Measurements from ENCODE around the gene HECA.
"Not testable (repeated sequence)": the region's sequence is repeated elsewhere in the genome, so short reads cannot be mapped to it uniquely, and the experiment has no call there.

The HECA gene

DNA sequence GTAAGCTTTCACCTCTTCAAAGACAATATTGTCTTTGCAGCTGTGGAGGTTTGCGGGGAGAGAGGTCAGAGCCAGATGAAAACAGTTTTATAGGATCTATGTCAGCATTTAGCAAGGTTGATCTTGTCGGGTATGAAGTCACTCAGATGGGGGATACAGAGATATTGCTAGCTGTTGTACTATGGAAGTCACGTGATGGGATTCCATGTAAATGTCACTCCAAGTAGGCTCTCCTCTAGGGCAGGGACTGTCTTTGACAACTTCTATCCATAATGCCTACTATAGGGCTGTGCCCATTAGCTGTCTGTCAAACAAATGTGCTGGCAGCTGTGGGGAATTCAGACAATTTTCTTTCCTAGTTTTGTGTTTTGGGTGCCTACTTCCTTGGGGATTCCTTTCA is 54.8 kb downstream of the HECA start:
- DNase-seq (ENCODE audit: low read depth) = no peak
- TF ChIP-seq, protein P1, sequence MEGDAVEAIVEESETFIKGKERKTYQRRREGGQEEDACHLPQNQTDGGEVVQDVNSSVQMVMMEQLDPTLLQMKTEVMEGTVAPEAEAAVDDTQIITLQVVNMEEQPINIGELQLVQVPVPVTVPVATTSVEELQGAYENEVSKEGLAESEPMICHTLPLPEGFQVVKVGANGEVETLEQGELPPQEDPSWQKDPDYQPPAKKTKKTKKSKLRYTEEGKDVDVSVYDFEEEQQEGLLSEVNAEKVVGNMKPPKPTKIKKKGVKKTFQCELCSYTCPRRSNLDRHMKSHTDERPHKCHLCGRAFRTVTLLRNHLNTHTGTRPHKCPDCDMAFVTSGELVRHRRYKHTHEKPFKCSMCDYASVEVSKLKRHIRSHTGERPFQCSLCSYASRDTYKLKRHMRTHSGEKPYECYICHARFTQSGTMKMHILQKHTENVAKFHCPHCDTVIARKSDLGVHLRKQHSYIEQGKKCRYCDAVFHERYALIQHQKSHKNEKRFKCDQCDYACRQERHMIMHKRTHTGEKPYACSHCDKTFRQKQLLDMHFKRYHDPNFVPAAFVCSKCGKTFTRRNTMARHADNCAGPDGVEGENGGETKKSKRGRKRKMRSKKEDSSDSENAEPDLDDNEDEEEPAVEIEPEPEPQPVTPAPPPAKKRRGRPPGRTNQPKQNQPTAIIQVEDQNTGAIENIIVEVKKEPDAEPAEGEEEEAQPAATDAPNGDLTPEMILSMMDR (conservative IDR thresholded peaks at IDR 0.05; ENCODE audit: control insufficient read depth, insufficient read depth, low read depth, low read length) = no peak
- H3K4me3 ChIP-seq (ENCODE audit: control insufficient read depth, low read depth, low read length) = no peak overlapping the region

DNA sequence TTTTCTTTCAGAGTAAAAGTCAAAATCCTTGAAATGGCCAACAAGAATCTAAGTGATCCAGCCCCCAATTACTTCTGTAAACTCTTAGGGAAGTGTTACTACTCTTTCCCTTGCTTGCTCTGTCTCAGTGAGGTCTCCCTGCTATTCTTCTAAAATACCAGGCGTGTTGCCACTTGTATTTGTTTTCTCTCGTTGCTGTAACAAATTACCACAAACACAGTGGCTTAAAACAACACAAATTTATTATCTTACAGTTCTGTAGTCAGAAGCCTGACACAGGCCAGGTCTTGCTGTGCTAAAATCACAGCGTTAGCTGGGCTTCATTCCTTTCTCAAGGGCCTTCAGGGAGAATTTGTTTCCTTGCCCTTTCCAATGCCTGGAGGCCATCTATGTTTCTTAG is 59.9 kb downstream of the HECA start:
- no peak overlapping the region for H3K4me3 ChIP-seq (ENCODE audit: control insufficient read depth, low read depth, low read length)
- TF ChIP-seq, protein P1 (conservative IDR thresholded peaks at IDR 0.05; ENCODE audit: control insufficient read depth, insufficient read depth, low read depth, low read length) = no peak
- DNase-seq (ENCODE audit: low read depth) = no peak

DNA sequence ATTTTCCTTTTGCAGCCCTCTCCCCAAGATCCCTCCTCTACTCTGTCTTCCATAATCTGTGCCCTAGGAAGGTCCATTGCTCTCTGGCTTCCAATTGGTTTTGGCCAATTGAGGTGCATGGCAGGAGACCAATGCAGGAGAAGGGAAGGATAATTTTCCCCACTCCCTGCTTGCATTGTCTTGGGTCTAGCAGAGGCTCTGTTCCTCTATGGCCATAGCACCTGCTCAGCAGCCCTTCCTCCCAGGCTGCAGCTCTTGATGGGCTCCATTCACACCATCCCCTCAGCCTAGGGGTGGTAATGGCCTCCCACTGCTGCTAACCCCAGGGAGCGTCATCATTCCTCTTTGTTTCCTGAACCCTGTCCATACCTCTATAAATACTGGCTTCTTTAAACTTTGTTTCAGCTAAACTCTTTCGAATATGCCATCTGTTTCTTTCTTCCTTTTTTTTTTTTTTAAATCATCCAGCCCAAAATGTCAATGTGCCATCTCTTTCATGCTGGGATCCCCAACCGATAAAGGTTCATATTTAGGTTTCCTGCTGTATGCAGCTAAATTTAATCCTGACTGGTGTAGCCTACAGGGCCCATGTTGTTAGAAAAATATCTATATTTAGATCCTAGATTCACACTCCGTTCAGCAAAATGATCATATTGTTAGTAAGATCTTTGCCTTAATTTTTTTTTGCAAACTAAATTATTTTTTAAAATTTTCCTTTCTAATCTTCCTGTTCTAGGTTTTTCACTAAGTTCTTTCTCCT is 63.8 kb downstream of the HECA start:
- DNase-seq (ENCODE audit: low read depth) = no peak
- no peak overlapping the region for H3K4me3 ChIP-seq (ENCODE audit: control insufficient read depth, low read depth, low read length)
- TF ChIP-seq, protein P1 (conservative IDR thresholded peaks at IDR 0.05; ENCODE audit: control insufficient read depth, insufficient read depth, low read depth, low read length) = no peak

DNA sequence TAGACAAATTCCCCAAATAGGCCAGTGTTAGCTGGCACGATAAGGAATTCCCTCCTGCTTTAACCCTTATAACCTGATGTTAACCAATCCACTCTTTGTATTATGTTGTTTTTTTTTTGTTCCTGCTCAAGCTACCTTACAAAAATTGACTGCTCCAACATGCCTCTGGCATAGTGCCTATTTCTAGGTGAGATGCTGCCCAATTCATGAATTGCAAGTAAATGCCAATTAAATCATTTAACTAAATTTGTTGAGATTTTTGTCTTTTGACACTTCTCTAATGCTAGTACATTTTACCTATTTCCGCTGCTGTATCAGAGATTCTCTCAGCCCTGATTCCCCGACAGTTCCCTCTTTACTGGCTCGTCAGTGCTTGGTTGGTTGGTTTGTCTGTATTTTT is 66.5 kb downstream of the HECA start:
- H3K4me3 ChIP-seq (ENCODE audit: control insufficient read depth, low read depth, low read length) = no peak overlapping the region
- TF ChIP-seq, protein P1 (conservative IDR thresholded peaks at IDR 0.05; ENCODE audit: control insufficient read depth, insufficient read depth, low read depth, low read length) = no peak
- no peak for DNase-seq (ENCODE audit: low read depth)

DNA sequence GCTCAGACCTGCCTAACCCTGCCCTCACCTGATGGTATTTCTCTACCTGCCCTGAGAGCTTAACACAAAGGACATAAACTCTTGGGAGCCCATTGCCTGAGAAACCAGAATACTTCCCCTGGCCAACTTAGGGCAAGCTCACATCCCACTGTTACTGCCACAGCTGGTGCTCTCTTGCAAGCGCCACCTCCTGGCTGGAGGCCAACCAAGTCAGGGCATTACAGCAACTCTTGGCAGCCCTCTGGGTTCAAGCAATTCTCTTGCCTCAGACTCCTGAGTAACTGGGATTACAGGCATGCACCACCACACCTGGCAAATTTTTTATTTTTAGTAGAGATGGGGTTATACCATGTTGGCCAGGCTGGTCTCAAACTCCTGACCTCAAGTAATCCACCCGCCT is 70.1 kb downstream of the HECA start:
- no peak for DNase-seq (ENCODE audit: low read depth)
- no peak overlapping the region for H3K4me3 ChIP-seq (ENCODE audit: control insufficient read depth, low read depth, low read length)
- TF ChIP-seq, protein P1 (conservative IDR thresholded peaks at IDR 0.05; ENCODE audit: control insufficient read depth, insufficient read depth, low read depth, low read length) = no peak

DNA sequence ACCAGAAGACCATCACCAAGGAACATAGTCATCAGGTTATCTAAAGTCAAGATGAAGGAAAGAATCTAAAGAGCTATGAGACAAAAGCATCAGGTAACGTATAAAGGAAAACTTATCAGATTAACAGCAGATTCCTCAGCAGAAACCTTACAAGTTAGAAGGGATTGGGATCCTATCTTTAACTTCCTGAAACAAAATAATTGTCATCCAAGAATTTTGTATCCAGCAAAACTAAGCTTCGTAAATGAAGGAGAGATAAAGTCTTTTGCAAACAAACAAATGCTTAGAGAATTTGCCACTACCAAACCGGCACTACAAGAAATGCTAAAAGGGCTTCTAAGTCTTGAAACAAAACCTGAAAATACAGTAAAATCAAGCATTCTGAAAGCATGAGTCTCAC is 71.0 kb downstream of the HECA start:
- H3K4me3 ChIP-seq (ENCODE audit: control insufficient read depth, low read depth, low read length) = no peak overlapping the region
- DNase-seq (ENCODE audit: low read depth) = no peak
- TF ChIP-seq, protein P1 (conservative IDR thresholded peaks at IDR 0.05; ENCODE audit: control insufficient read depth, insufficient read depth, low read depth, low read length) = no peak

- not testable (repeated sequence) for H3K4me3 ChIP-seq (ENCODE audit: control insufficient read depth, low read depth, low read length); DNase-seq (ENCODE audit: low read depth)
These were observed 75.9 kb downstream of the HECA start for GRCh38 chr6:139210766-139211165.

DNA sequence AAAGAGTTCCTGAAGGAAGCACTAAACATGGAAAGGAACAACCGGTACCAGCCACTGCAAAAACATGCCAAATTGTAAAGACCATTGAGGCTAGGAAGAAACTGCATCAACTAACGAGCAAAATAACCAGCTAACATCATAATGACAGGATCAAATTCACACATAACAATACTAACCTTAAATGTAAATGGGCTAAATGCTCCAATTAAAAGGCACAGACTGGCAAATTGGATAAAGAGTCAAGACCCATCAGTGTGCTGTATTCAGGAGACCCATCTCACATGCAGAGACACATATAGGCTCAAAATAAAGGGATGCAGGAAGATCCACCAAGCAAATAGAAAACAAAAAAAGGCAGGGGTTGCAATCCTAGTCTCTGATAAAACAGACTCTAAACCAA is 77.6 kb downstream of the HECA start:
- H3K4me3 ChIP-seq (ENCODE audit: control insufficient read depth, low read depth, low read length); DNase-seq (ENCODE audit: low read depth): not testable (repeated sequence)

Data from fibroblast of mammary gland (primary cell).